Measurements from ENCODE around the gene RFXAP. TPM values are rescaled to one million over a fixed set of nuclear protein-coding genes. Genes with fewer than 3 reads are reported as not detected.

Gene RFXAP
- total RNA-seq, 3 donors from 2014 or later: 3.8 to 6.6 (median 5.9) TPM

GRCh38 chr13:36801035-36801434 is 18.0 kb upstream of the RFXAP start:
- no peaks in the 10 kb centered on the region for H3K36me3 ChIP-seq
- intact Hi-C loops (cut with DNase I; ENCODE audit: low total_unique reads): no loop called here
- no peaks in the 10 kb centered on the region for H3K4me1 ChIP-seq
- no peaks in the 10 kb centered on the region for H3K9me3 ChIP-seq
- H3K27me3 ChIP-seq: no peaks in the 10 kb centered on the region
- DNase-seq (ENCODE audit: low spot score in 2 of 2): no peak
- TF ChIP-seq CTCF (IDR thresholded peaks at IDR 0.05) (no peak), POLR2A (IDR thresholded peaks at IDR 0.05) (no peak), POLR2AphosphoS5 (IDR thresholded peaks at IDR 0.05) (no peak)
- H3K4me3 ChIP-seq: no peak overlapping the region
- no peak overlapping the region for H3K27ac ChIP-seq

GRCh38 chr13:36804588-36804987 is 14.4 kb upstream of the RFXAP start:
- Histone ChIP-seq H3K4me1 (no peaks in the 10 kb centered on the region), H3K36me3 (no peaks in the 10 kb centered on the region), H3K27me3 (no peaks in the 10 kb centered on the region), H3K27ac (no peak overlapping the region), H3K4me3 (no peak overlapping the region), H3K9me3 (no peaks in the 10 kb centered on the region)
- no peak for TF ChIP-seq POLR2A (IDR thresholded peaks at IDR 0.05)
- TF ChIP-seq POLR2AphosphoS5 (IDR thresholded peaks at IDR 0.05): no peak
- no peak for TF ChIP-seq CTCF (IDR thresholded peaks at IDR 0.05)
- no peak for DNase-seq (ENCODE audit: low spot score in 2 of 2)
- intact Hi-C loops (cut with DNase I; ENCODE audit: low total_unique reads): no loop called here

GRCh38 chr13:36806102-36806501 is 12.9 kb upstream of the RFXAP start:
- Histone ChIP-seq H3K36me3 (no peaks in the 10 kb centered on the region), H3K4me1 (no peaks in the 10 kb centered on the region), H3K27me3 (no peaks in the 10 kb centered on the region), H3K9me3 (no peaks in the 10 kb centered on the region), H3K27ac (no peak overlapping the region), H3K4me3 (no peak overlapping the region)
- intact Hi-C loops (cut with DNase I; ENCODE audit: low total_unique reads): no loop called here
- DNase-seq (ENCODE audit: low spot score in 2 of 2): no peak
- no peak for TF ChIP-seq POLR2A (IDR thresholded peaks at IDR 0.05)
- TF ChIP-seq CTCF (IDR thresholded peaks at IDR 0.05): no peak
- no peak for TF ChIP-seq POLR2AphosphoS5 (IDR thresholded peaks at IDR 0.05)

GRCh38 chr13:36807616-36808015 is 11.4 kb upstream of the RFXAP start:
- Histone ChIP-seq H3K4me3 (no peak overlapping the region), H3K4me1 (no peaks in the 10 kb centered on the region), H3K36me3 (no peaks in the 10 kb centered on the region), H3K27ac (no peak overlapping the region), H3K27me3 (no peaks in the 10 kb centered on the region), H3K9me3 (no peaks in the 10 kb centered on the region)
- intact Hi-C loops (cut with DNase I; ENCODE audit: low total_unique reads): no loop called here
- TF ChIP-seq POLR2AphosphoS5 (IDR thresholded peaks at IDR 0.05): no peak
- TF ChIP-seq CTCF (IDR thresholded peaks at IDR 0.05): no peak
- TF ChIP-seq POLR2A (IDR thresholded peaks at IDR 0.05): no peak
- no peak for DNase-seq (ENCODE audit: low spot score in 2 of 2)

- no peak for DNase-seq (ENCODE audit: low spot score in 2 of 2)
- Histone ChIP-seq H3K27ac (no peak overlapping the region), H3K4me1 (no peaks in the 10 kb centered on the region), H3K27me3 (no peaks in the 10 kb centered on the region), H3K9me3 (no peaks in the 10 kb centered on the region), H3K36me3 (no peaks in the 10 kb centered on the region), H3K4me3 (no peak overlapping the region)
- TF ChIP-seq CTCF (IDR thresholded peaks at IDR 0.05) (no peak), POLR2AphosphoS5 (IDR thresholded peaks at IDR 0.05) (no peak), POLR2A (IDR thresholded peaks at IDR 0.05) (no peak)
- intact Hi-C loops (cut with DNase I; ENCODE audit: low total_unique reads): no loop called here
These were observed 5.8 kb upstream of the RFXAP start for GRCh38 chr13:36813225-36813624.
